Temporal lobe (tissue), 1 donor: Measurements from ENCODE around the gene TNS4. TPM values are rescaled to one million over a fixed set of nuclear protein-coding genes. Genes with fewer than 3 reads are reported as not detected.

Experiments used
- total RNA-seq: library from RNA; depleted of rRNA; stranded (reverse); fragments of >200 nt; gene quantifications from one replicate; pipeline ENCODE4 v1.2.3, GENCODE V29; 2014

Gene TNS4
- total RNA-seq, 1 donor from 2014 or later, result not detected

Other genes with a start within 250 kb of the TNS4 start
- gene CDC6, start 213.7 kb downstream of the TNS4 start, total RNA-seq, result 2.0 TPM
- gene RARA, start 192.4 kb downstream of the TNS4 start, total RNA-seq, result 4.9 TPM
- gene GJD3, start 136.9 kb downstream of the TNS4 start, total RNA-seq, result not detected
- gene TOP2A, start 83.7 kb downstream of the TNS4 start, total RNA-seq, result 20.4 TPM
- 14.3 TPM for gene IGFBP4, start 58.2 kb downstream of the TNS4 start, total RNA-seq
- gene CCR7, start 63.8 kb upstream of the TNS4 start, total RNA-seq, result 0.25 TPM
- 70.6 TPM for gene SMARCE1, start 146.2 kb upstream of the TNS4 start, total RNA-seq
- gene KRT222, start 163.6 kb upstream of the TNS4 start, total RNA-seq, result 4.7 TPM
- gene KRT24, start 202.1 kb upstream of the TNS4 start, total RNA-seq, result not detected